ENCODE data around the gene CCDC136. TPM values are rescaled to one million over a fixed set of nuclear protein-coding genes. Genes with fewer than 3 reads are reported as not detected.

Gene CCDC136
- total RNA-seq, 1 experiment from 2014 or later = 7.7 TPM

GRCh38 chr7:128862571-128863432, 71.0 kb downstream of the CCDC136 start, which contains the start of gene ATP6V1F:
Gene ATP6V1F (plus strand): TSS chr7:128862856. CDS start chr7:128862905, 49 bp downstream.
- DNase-seq (ENCODE audit: low read depth) = peak; percentile 100

- peak; percentile 75 for DNase-seq (ENCODE audit: low read depth)
Observed at GRCh38 chr7:128863433-128863989, 71.7 kb downstream of the CCDC136 start.

DNA sequence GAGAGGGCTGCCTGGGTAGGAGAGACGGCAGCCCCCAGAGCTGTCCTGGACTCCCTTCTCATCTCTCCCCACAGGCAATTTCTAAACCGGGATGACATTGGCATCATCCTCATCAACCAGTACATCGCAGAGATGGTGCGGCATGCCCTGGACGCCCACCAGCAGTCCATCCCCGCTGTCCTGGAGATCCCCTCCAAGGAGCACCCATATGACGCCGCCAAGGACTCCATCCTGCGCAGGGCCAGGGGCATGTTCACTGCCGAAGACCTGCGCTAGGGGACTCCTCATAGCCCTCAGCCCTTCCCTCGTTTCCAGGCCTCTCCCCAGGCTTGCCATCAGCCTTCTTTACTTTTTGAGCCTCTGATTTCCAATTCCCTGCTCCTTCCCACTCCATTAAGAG, 73.5 kb downstream of the CCDC136 start:
- DNase-seq (ENCODE audit: low read depth) = no peak

DNA sequence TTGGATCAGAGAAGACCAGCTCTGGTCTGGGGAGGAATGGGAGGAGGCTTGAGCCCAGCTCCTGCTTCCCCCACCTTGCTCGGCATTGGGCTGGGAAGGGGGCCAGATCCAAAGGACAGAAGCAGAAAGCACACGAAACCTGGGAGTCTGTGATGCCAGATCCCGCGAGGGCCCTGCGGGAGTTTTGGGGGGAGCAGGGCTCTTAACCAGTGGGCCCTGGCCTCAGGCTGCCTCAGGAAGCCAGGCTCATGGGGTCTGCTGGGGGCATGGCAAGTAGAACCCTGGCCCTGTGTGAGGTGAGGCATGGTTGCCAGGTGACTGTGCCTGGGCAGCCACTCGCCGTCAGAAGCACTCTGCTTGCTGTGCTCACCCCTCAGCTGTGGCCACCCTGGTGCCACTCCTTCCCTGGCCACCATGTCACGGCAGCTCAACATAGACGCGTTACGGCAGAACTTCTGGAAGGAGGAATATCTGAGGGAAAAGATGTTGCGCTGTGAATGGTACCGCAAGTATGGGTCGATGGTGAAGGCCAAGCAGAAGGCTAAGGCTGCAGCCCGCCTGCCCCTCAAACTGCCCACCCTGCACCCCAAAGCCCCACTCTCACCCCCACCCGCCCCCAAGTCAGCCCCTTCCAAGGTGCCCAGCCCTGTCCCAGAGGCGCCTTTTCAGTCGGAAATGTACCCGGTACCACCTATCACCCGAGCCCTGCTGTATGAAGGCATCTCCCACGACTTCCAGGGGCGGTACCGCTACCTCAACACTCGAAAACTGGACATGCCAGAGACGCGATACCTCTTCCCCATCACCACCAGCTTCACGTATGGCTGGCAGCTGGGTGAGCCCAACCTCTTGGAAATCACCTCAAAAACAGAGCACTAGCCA, 74.5 kb downstream of the CCDC136 start:
- DNase-seq (ENCODE audit: low read depth) = no peak

GRCh38 chr7:128867241-128867640, 75.5 kb downstream of the CCDC136 start:
- DNase-seq (ENCODE audit: low read depth) = no peak

- DNase-seq (ENCODE audit: low read depth) = peak; percentile 57
Observed at GRCh38 chr7:128867842-128868623, 76.3 kb downstream of the CCDC136 start.

DNA sequence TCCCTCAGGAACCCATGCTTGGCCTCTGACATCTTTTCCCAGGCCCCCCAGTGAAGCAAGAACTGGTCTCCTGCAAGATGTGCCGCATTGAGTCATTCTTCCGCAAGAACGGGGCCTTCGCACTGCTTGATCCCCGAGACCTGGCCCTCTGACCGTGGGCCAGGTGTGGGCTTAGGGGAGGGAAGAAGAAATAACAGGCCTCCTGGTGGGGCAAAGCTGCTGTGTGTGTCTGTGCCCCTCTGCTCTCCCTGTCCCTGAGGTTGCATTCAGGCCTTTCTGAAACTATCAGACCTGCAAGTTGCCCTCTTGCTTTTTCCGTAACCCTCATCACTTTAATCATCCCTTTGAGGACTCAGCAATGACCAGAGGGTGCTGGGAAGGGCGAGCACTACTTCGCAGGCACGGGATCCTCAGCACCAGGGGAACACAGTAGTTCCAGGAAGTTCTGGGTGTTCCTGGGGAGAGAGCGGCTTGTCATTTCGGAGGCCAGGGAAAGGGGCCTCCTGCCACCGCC, 76.9 kb downstream of the CCDC136 start:
- DNase-seq (ENCODE audit: low read depth) = no peak

GRCh38 chr7:128869138-128869943, 77.6 kb downstream of the CCDC136 start:
- peak; percentile 79 for DNase-seq (ENCODE audit: low read depth)

GRCh38 chr7:128869944-128870285, 78.1 kb downstream of the CCDC136 start:
- DNase-seq (ENCODE audit: low read depth) = no peak

GRCh38 chr7:128871050-128871449, 79.3 kb downstream of the CCDC136 start:
- DNase-seq (ENCODE audit: low read depth) = no peak

Other genes with a start within 250 kb of the CCDC136 start
- 0.74 and 0.80 TPM in 2 replicates for gene GARIN1A, start 119.7 kb upstream of the CCDC136 start, total RNA-seq (2014; rRNA removed; shearing (Covaris generic))
- 594 and 622 TPM in 2 replicates for gene CALU, start 52.6 kb upstream of the CCDC136 start, total RNA-seq (2014; rRNA removed; shearing (Covaris generic))
- gene OPN1SW, start 16.2 kb upstream of the CCDC136 start, total RNA-seq (2014; rRNA removed; shearing (Covaris generic)) = not detected in 2 replicates
- 67.5 and 81.1 TPM in 2 replicates for gene FLNC, start 38.4 kb downstream of the CCDC136 start, total RNA-seq (2014; rRNA removed; shearing (Covaris generic))
- 103 and 130 TPM in 2 replicates for gene ATP6V1F, start 70.9 kb downstream of the CCDC136 start, total RNA-seq (2014; rRNA removed; shearing (Covaris generic))
- 0.06 and 0.48 TPM in 2 replicates for gene KCP, start 118.7 kb downstream of the CCDC136 start, total RNA-seq (2014; rRNA removed; shearing (Covaris generic))
- 0.60 and 2.2 TPM in 2 replicates for gene IRF5, start 146.0 kb downstream of the CCDC136 start, total RNA-seq (2014; rRNA removed; shearing (Covaris generic))

Data from Daoy (cell line).